Activated T-helper 2 cell treated with anti-CD3 and anti-CD28 coated beads, Interferon-gamma antibody, Interleukin-2, Interleukin-4, amounts not matched to agents 10 μg/mL and 5 μg/mL and 100 μg/mL, durations not matched to agents 14 hours and 24 hours and 36 hours (primary cell): ENCODE data around the gene GALNT2. TPM values are rescaled to one million over a fixed set of nuclear protein-coding genes. Genes with fewer than 3 reads are reported as not detected.

Experiments
- DNase-seq: peaks from one replicate; pipeline ENCODE4 v3.0.0; 2021; ENCODE audit warnings: low spot score
- H3K27ac Mint-ChIP-seq: one replicate; pipeline ENCODE4 v1.8.0; 2021; ENCODE audit warnings: mixed read lengths
- H3K27me3 Mint-ChIP-seq: one replicate; pipeline ENCODE4 v1.8.0; 2021; ENCODE audit warnings: low read depth, mixed read lengths
- H3K36me3 Mint-ChIP-seq: one replicate; pipeline ENCODE4 v1.8.0; 2021; ENCODE audit warnings: low read depth, mixed read lengths
- H3K4me1 Mint-ChIP-seq: one replicate; pipeline ENCODE4 v1.8.0; 2021; ENCODE audit warnings: low read depth, mixed read lengths
- H3K4me3 Mint-ChIP-seq: one replicate; pipeline ENCODE4 v1.8.0; 2021; ENCODE audit warnings: low read depth, mild to moderate bottlenecking, moderate library complexity, mixed read lengths
- H3K9me3 Mint-ChIP-seq: one replicate; pipeline ENCODE4 v1.8.0; 2021; ENCODE audit warnings: mixed read lengths
- intact Hi-C: fragments of 100-400 bp; cut with micrococcal nuclease; formaldehyde crosslinking; loops from one replicate; pipeline ENCODE4 v1.15.1; 2023
- total RNA-seq: library from RNA; stranded (reverse); gene quantifications from 2 replicates; pipeline ENCODE4 v1.2.3, GENCODE V29; 2022

Gene GALNT2
- total RNA-seq, 1 donor from 2014 or later, result 59.3 TPM

DNA sequence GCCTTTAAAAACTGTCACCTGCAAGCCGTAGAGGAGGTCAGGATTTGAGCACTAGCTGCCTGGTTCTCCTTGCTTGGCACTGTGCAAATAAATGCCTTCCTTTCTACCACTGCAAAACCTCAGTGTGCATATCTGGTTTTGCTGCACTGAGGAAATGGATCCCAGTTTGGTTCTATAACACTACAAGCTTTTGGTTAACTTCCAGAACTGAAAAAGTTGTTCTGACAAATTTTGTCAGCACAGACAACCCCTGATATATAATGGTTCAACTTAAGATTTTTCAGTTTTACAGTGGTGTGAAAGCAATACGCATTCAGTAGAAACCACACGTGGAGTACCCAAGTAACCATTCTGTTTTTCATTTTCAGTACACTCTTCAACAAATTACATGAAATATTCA is 29.8 kb upstream of the GALNT2 start:
- no peaks in the 10 kb centered on the region for H3K36me3 Mint-ChIP-seq
- H3K4me1 Mint-ChIP-seq, result peaks cover 9% of the 10 kb centered on the region
- H3K4me3 Mint-ChIP-seq, result no peak overlapping the region
- no peak overlapping the region for H3K27ac Mint-ChIP-seq
- peaks cover 5% of the 10 kb centered on the region for H3K27me3 Mint-ChIP-seq
- intact Hi-C loops, result no loop called here
- H3K9me3 Mint-ChIP-seq, result no peaks in the 10 kb centered on the region
- DNase-seq, result no peak

- Mint-ChIP-seq H3K4me1 (peaks cover 9% of the 10 kb centered on the region), H3K9me3 (no peaks in the 10 kb centered on the region), H3K27ac (no peak overlapping the region), H3K27me3 (peaks cover 18% of the 10 kb centered on the region), H3K4me3 (no peak overlapping the region), H3K36me3 (no peaks in the 10 kb centered on the region)
- intact Hi-C loops, result no loop called here
- DNase-seq, result no peak
Observed at GRCh38 chr1:230040440-230040839, 26.6 kb upstream of the GALNT2 start.

DNA sequence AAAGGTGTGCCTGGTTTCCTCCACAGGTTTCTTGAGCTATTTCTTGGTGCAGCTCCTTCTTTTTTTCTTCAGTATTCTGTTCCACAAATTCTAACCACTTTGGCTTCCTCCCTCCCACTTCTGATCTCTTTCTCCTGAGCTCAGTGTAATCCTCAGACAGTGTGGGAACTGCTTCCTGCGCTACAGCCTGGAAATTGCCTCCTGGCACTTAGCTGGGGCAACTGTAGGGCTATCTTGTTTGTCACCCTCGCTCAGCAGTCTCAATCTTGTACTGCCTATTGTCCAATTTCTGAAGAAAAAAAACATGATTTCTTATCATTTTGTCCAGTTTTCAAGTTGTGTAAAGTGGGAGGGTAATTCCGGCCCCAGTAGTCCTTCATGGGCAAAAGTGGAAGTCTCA is 24.0 kb upstream of the GALNT2 start:
- H3K4me3 Mint-ChIP-seq, result no peak overlapping the region
- no peaks in the 10 kb centered on the region for H3K4me1 Mint-ChIP-seq
- H3K27ac Mint-ChIP-seq, result no peak overlapping the region
- H3K36me3 Mint-ChIP-seq, result no peaks in the 10 kb centered on the region
- H3K9me3 Mint-ChIP-seq, result no peaks in the 10 kb centered on the region
- intact Hi-C loops, result no loop called here
- H3K27me3 Mint-ChIP-seq, result peaks cover 23% of the 10 kb centered on the region
- DNase-seq, result no peak

- no peaks in the 10 kb centered on the region for H3K9me3 Mint-ChIP-seq
- intact Hi-C loops, result no loop called here
- no peak for DNase-seq
- no peak overlapping the region for H3K4me3 Mint-ChIP-seq
- H3K27me3 Mint-ChIP-seq, result peaks cover 30% of the 10 kb centered on the region
- H3K36me3 Mint-ChIP-seq, result no peaks in the 10 kb centered on the region
- H3K4me1 Mint-ChIP-seq, result no peaks in the 10 kb centered on the region
- no peak overlapping the region for H3K27ac Mint-ChIP-seq
Observed at GRCh38 chr1:230044729-230045128, 22.3 kb upstream of the GALNT2 start.

DNA sequence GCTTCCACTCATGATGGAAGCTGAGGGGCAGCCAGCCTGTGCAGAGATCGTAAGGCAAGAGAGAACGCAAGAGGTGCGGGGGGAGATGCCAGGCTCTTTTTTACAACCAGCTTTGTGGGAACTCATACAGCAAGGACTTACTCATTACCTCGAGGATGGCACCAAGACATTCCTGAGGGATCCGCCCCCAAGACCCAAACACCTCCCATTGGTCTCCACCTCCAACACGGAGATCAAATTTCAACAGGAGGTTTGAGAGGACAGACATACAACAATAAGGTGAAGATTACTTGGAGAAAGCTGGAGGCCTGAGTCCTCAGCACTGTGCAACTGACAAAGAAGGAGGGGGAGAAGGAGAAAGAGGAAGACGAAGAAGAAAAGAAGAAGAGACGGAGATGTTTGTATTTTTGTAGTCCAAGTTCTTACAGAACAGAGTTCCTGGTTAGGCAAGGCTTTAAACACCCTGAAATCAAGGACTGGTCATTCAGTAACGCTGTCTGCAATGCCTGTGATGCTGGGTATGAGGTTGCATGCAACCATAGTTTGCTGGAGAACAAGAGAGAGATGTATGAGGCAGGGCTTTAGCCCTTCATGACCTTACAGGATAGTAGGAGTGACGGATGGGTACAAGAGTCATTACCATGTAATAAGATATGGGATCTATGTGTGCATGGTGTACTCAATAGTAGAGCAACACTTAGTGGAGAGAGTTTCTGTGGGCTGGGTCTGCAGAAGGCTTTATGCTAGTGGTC is 19.7 kb upstream of the GALNT2 start:
- H3K27ac Mint-ChIP-seq, result no peak overlapping the region
- H3K4me3 Mint-ChIP-seq, result no peak overlapping the region
- intact Hi-C loops, result no loop called here
- H3K9me3 Mint-ChIP-seq, result no peaks in the 10 kb centered on the region
- no peaks in the 10 kb centered on the region for H3K36me3 Mint-ChIP-seq
- DNase-seq, result no peak
- H3K4me1 Mint-ChIP-seq, result peaks cover 4% of the 10 kb centered on the region
- peaks cover 28% of the 10 kb centered on the region for H3K27me3 Mint-ChIP-seq

GRCh38 chr1:230048322-230048721 is 18.7 kb upstream of the GALNT2 start:
- Mint-ChIP-seq H3K27ac (no peak overlapping the region), H3K4me1 (peaks cover 4% of the 10 kb centered on the region), H3K4me3 (no peak overlapping the region), H3K27me3 (peaks cover 21% of the 10 kb centered on the region), H3K9me3 (no peaks in the 10 kb centered on the region), H3K36me3 (no peaks in the 10 kb centered on the region)
- intact Hi-C loops, result no loop called here
- no peak for DNase-seq

DNA sequence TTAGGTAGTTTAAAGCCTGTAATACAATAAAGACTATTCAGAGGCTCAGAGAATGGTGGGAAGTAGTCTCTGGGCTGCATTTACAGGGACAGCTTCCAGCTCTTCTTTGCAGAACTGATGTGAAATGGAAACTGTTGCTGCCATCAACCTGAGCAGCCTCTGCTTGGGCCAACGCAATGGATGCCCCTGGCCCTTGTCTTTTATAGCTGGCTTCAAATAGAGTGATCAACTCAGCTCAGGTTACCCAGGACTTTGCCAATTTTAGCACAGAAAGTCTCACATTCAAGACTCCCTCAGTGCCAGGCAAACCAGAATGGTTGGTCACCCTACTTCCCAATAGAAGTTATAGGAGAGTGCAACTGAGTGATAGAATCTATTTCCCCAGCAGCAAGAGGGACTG is 18.1 kb upstream of the GALNT2 start:
- Mint-ChIP-seq H3K4me1 (peaks cover 4% of the 10 kb centered on the region), H3K9me3 (no peaks in the 10 kb centered on the region), H3K4me3 (no peak overlapping the region), H3K27me3 (peaks cover 17% of the 10 kb centered on the region), H3K36me3 (no peaks in the 10 kb centered on the region), H3K27ac (no peak overlapping the region)
- intact Hi-C loops, result no loop called here
- DNase-seq, result no peak

- no peak overlapping the region for H3K4me3 Mint-ChIP-seq
- H3K36me3 Mint-ChIP-seq, result no peaks in the 10 kb centered on the region
- no peaks in the 10 kb centered on the region for H3K9me3 Mint-ChIP-seq
- peaks cover 22% of the 10 kb centered on the region for H3K27me3 Mint-ChIP-seq
- peaks cover 4% of the 10 kb centered on the region for H3K4me1 Mint-ChIP-seq
- H3K27ac Mint-ChIP-seq, result no peak overlapping the region
- intact Hi-C loops, result no loop called here
- DNase-seq, result no peak
Observed at GRCh38 chr1:230049731-230050130, 17.3 kb upstream of the GALNT2 start.

- Mint-ChIP-seq H3K4me3 (no peak overlapping the region), H3K27ac (no peak overlapping the region), H3K27me3 (peaks cover 25% of the 10 kb centered on the region), H3K36me3 (no peaks in the 10 kb centered on the region), H3K9me3 (no peaks in the 10 kb centered on the region), H3K4me1 (peaks cover 4% of the 10 kb centered on the region)
- no peak for DNase-seq
- intact Hi-C loops, result no loop called here
Observed at GRCh38 chr1:230050973-230051735, 15.9 kb upstream of the GALNT2 start.

- no peak for DNase-seq
- Mint-ChIP-seq H3K27me3 (peaks cover 24% of the 10 kb centered on the region), H3K4me3 (no peak overlapping the region), H3K4me1 (peaks cover 4% of the 10 kb centered on the region), H3K36me3 (no peaks in the 10 kb centered on the region), H3K9me3 (no peaks in the 10 kb centered on the region), H3K27ac (no peak overlapping the region)
- intact Hi-C loops, result no loop called here
Observed at GRCh38 chr1:230052018-230052417, 15.0 kb upstream of the GALNT2 start.

- Mint-ChIP-seq H3K36me3 (no peaks in the 10 kb centered on the region), H3K27me3 (peaks cover 28% of the 10 kb centered on the region), H3K9me3 (no peaks in the 10 kb centered on the region), H3K4me3 (no peak overlapping the region), H3K27ac (no peak overlapping the region), H3K4me1 (peaks cover 8% of the 10 kb centered on the region)
- intact Hi-C loops, result no loop called here
- DNase-seq, result no peak
Observed at GRCh38 chr1:230052665-230053064, 14.4 kb upstream of the GALNT2 start.

GRCh38 chr1:230054092-230054749 is 12.8 kb upstream of the GALNT2 start:
- Mint-ChIP-seq H3K4me1 (peaks cover 8% of the 10 kb centered on the region), H3K27me3 (peaks cover 26% of the 10 kb centered on the region), H3K36me3 (no peaks in the 10 kb centered on the region), H3K9me3 (no peaks in the 10 kb centered on the region), H3K4me3 (no peak overlapping the region), H3K27ac (no peak overlapping the region)
- DNase-seq, result no peak
- intact Hi-C loops, result no loop called here

DNA sequence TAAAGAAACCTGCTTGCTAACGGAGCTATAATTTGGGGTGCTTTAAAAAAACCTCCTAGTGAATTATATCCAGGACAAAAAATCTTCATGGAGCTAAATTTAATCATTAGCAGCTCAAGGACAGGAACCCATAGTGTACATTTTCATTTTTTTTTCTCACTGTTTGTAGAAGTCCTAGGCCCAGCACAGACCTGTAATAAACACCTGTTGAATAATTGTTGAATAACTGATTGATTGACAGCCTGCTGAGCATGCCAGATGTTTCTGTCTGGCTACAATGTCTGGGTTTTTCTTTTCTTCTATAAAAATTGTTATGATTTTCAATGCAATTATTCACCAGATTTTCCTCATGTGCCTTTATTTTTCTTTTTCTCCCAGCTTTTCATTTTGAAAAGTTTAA is 10.9 kb upstream of the GALNT2 start:
- no peak for DNase-seq
- Mint-ChIP-seq H3K4me1 (peaks cover 5% of the 10 kb centered on the region), H3K27me3 (peaks cover 29% of the 10 kb centered on the region), H3K4me3 (no peak overlapping the region), H3K9me3 (no peaks in the 10 kb centered on the region), H3K27ac (no peak overlapping the region), H3K36me3 (no peaks in the 10 kb centered on the region)
- intact Hi-C loops, result no loop called here
